ENCODE measurements around the gene OLFML2A. TPM values are rescaled to one million over a fixed set of nuclear protein-coding genes. Genes with fewer than 3 reads are reported as not detected.

Gene OLFML2A
- total and polyA plus RNA-seq, 2 donors (not counting 1 experiment from before 2014, with no cell fraction given), result 0.76 to 0.88 TPM

- intact Hi-C loops (cut with micrococcal nuclease), result no loop called here
- H3K27ac Mint-ChIP-seq, result no peak overlapping the region
- no peaks in the 10 kb centered on the region for H3K4me1 Mint-ChIP-seq
- peaks cover 0 to 6% (median 0%) of the 10 kb centered on the region in 4 experiments for H3K27me3 ChIP-seq (replicated peaks in 1 of 4; ENCODE audit: control extremely low read depth in 1 of 4, control insufficient read depth in 3 of 4, insufficient read depth in 4 of 4, low read length in 3 of 4)
- no peaks in the 10 kb centered on the region for H3K79me2 ChIP-seq (ENCODE audit: control insufficient read depth, insufficient read depth, low read length)
- POLR2A ChIA-PET, result no interaction called here
- WGBS (ENCODE audit: insufficient coverage), result 76% methylated on average over 12 of the region's 18 CpGs
- H3K9me3 Mint-ChIP-seq (ENCODE audit: insufficient read depth), result no peaks in the 10 kb centered on the region
- H3K9me3 ChIP-seq (ENCODE audit: control extremely low read depth in 1 of 3, control insufficient read depth in 2 of 3, insufficient read depth in 1 of 3, low read length in 2 of 3), result no peaks in the 10 kb centered on the region
- H3K36me3 ChIP-seq (replicated peaks in 1 of 2; ENCODE audit: control extremely low read depth in 1 of 2, control insufficient read depth in 1 of 2, extremely low read depth in 1 of 2, insufficient read depth in 2 of 2, low read length in 1 of 2), result no peaks in the 10 kb centered on the region
- H3K9ac ChIP-seq (ENCODE audit: low read length), result no peak overlapping the region
- no peaks in the 10 kb centered on the region for H4K20me1 ChIP-seq (ENCODE audit: control insufficient read depth, insufficient read depth, low read length, poor library complexity, severe bottlenecking)
- H3K4me3 ChIP-seq (ENCODE audit: control extremely low read depth in 1 of 5, extremely low read depth in 1 of 5, insufficient read depth in 1 of 5, low read depth in 2 of 5, low read length in 4 of 5), result no peak overlapping the region
- H3K4me2 ChIP-seq (replicated peaks; ENCODE audit: low read depth, low read length, poor library complexity, severe bottlenecking), result no peak overlapping the region
- H3K4me3 Mint-ChIP-seq, result no peak overlapping the region
- peaks cover 11% of the 10 kb centered on the region for H3K27me3 Mint-ChIP-seq
- H3K4me1 ChIP-seq (ENCODE audit: control insufficient read depth in 2 of 2, insufficient read depth in 2 of 2, low read length in 2 of 2), result no peaks in the 10 kb centered on the region
- ATAC-seq (ENCODE audit: low read depth) (no peak), DNase-seq (peak; percentile 21)
- no peak overlapping the region for H3K27ac ChIP-seq (ENCODE audit: low read length in 2 of 2)
- CTCF ChIA-PET, result interaction anchor here (1.0 to 4.0 kb wide), 10 partner anchors 11 to 223 kb away, joined by 3 to 29 read pairs (median 3); partner anchors contain the start of genes NR6A1 and WDR38
- H2AFZ ChIP-seq (ENCODE audit: insufficient read depth, low read depth, low read length, poor library complexity, severe bottlenecking), result no peak overlapping the region
- TF ChIP-seq EZH2 (IDR thresholded peaks at IDR 0.05; ENCODE audit: borderline replicate concordance, insufficient read depth, low read depth, low read length, poor library complexity, severe bottlenecking), result no peak
- TF ChIP-seq, protein P1, sequence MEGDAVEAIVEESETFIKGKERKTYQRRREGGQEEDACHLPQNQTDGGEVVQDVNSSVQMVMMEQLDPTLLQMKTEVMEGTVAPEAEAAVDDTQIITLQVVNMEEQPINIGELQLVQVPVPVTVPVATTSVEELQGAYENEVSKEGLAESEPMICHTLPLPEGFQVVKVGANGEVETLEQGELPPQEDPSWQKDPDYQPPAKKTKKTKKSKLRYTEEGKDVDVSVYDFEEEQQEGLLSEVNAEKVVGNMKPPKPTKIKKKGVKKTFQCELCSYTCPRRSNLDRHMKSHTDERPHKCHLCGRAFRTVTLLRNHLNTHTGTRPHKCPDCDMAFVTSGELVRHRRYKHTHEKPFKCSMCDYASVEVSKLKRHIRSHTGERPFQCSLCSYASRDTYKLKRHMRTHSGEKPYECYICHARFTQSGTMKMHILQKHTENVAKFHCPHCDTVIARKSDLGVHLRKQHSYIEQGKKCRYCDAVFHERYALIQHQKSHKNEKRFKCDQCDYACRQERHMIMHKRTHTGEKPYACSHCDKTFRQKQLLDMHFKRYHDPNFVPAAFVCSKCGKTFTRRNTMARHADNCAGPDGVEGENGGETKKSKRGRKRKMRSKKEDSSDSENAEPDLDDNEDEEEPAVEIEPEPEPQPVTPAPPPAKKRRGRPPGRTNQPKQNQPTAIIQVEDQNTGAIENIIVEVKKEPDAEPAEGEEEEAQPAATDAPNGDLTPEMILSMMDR (IDR thresholded peaks at IDR 0.05), result peak; percentile 18
Measured at GRCh38 chr9:124840300-124840833, 63.4 kb downstream of the OLFML2A start.

GRCh38 chr9:124841075-124841821 is 64.3 kb downstream of the OLFML2A start:
- no peak overlapping the region for H3K27ac ChIP-seq (ENCODE audit: low read length in 2 of 2)
- H3K4me3 ChIP-seq (ENCODE audit: control extremely low read depth in 1 of 5, extremely low read depth in 1 of 5, insufficient read depth in 1 of 5, low read depth in 2 of 5, low read length in 4 of 5), result no peak overlapping the region
- peaks cover 8% of the 10 kb centered on the region for H3K27me3 Mint-ChIP-seq
- ATAC-seq (ENCODE audit: low read depth) (no peak), DNase-seq (no peak)
- H3K79me2 ChIP-seq (ENCODE audit: control insufficient read depth, insufficient read depth, low read length), result no peaks in the 10 kb centered on the region
- no peaks in the 10 kb centered on the region for H3K9me3 Mint-ChIP-seq (ENCODE audit: insufficient read depth)
- H3K9me3 ChIP-seq (ENCODE audit: control extremely low read depth in 1 of 3, control insufficient read depth in 2 of 3, insufficient read depth in 1 of 3, low read length in 2 of 3), result no peaks in the 10 kb centered on the region
- no peaks in the 10 kb centered on the region for H3K4me1 Mint-ChIP-seq
- ChIA-PET POLR2A (no interaction called here), CTCF (interaction anchor here (0.7 to 4.0 kb wide), 6 partner anchors 12 to 224 kb away, joined by 3 to 29 read pairs (median 4); partner anchors contain the start of genes NR6A1 and WDR38)
- WGBS (ENCODE audit: insufficient coverage), result 94% methylated on average over 6 of the region's 14 CpGs
- no peak overlapping the region for H3K4me2 ChIP-seq (replicated peaks; ENCODE audit: low read depth, low read length, poor library complexity, severe bottlenecking)
- H3K4me1 ChIP-seq (ENCODE audit: control insufficient read depth in 2 of 2, insufficient read depth in 2 of 2, low read length in 2 of 2), result no peaks in the 10 kb centered on the region
- TF ChIP-seq EZH2 (IDR thresholded peaks at IDR 0.05; ENCODE audit: borderline replicate concordance, insufficient read depth, low read depth, low read length, poor library complexity, severe bottlenecking), result no peak
- TF ChIP-seq, protein P1 (IDR thresholded peaks at IDR 0.05), result no peak
- peaks cover 0 to 6% (median 0%) of the 10 kb centered on the region in 4 experiments for H3K27me3 ChIP-seq (replicated peaks in 1 of 4; ENCODE audit: control extremely low read depth in 1 of 4, control insufficient read depth in 3 of 4, insufficient read depth in 4 of 4, low read length in 3 of 4)
- intact Hi-C loops (cut with micrococcal nuclease), result no loop called here
- no peak overlapping the region for H3K9ac ChIP-seq (ENCODE audit: low read length)
- H3K36me3 ChIP-seq (replicated peaks in 1 of 2; ENCODE audit: control extremely low read depth in 1 of 2, control insufficient read depth in 1 of 2, extremely low read depth in 1 of 2, insufficient read depth in 2 of 2, low read length in 1 of 2), result no peaks in the 10 kb centered on the region
- H3K27ac Mint-ChIP-seq, result no peak overlapping the region
- H2AFZ ChIP-seq (ENCODE audit: insufficient read depth, low read depth, low read length, poor library complexity, severe bottlenecking), result no peak overlapping the region
- H4K20me1 ChIP-seq (ENCODE audit: control insufficient read depth, insufficient read depth, low read length, poor library complexity, severe bottlenecking), result no peaks in the 10 kb centered on the region
- no peak overlapping the region for H3K4me3 Mint-ChIP-seq

Data from B cell (primary cell).